IMR-90 (cell line): ENCODE data around the gene MAT2A. TPM values are rescaled to one million over a fixed set of nuclear protein-coding genes. Genes with fewer than 3 reads are reported as not detected.

Source experiments
- ATAC-seq: fragments of 200-7000 bp; cut with Tn5 transposase; 2 replicates; pipeline ENCODE4 v1.9.1; 2020; ENCODE audit warnings: low read depth, mild to moderate bottlenecking, moderate library complexity
- BruUV-seq: library from RNA; stranded (reverse); fragments of 400-500 nt; replicated peaks from 2 replicates; lab custom pipeline; 2021; lab: Mats Ljungman, UMichigan
- CTCF ChIA-PET: fragments of 300-600 bp; formaldehyde crosslinking; extraction: SDS; loops from one replicate; lab custom pipeline; 2021; ENCODE audit warnings: antibody characterized with exemption; lab: Yijun Ruan, JAX
- POLR2A ChIA-PET: fragments of 300-600 bp; sonication (Branson Sonifier 250); formaldehyde crosslinking; loops from one replicate; lab custom pipeline; 2022; ENCODE audit warnings: antibody characterized with exemption; ENCODE audit not compliant: unreplicated experiment; lab: Charles Lee
- DNase-seq: peaks from one replicate; pipeline ENCODE4 v3.0.0; 2013
- H2AFZ ChIP-seq: replicated peaks from 2 replicates; pipeline ENCODE3; 2013; ENCODE audit warnings: low read length, mild to moderate bottlenecking; ENCODE audit not compliant: poor library complexity
- H2AK5ac ChIP-seq: 2 replicates; pipeline ENCODE4 v1.6.1; 2013; ENCODE audit warnings: low read depth, low read length, inconsistent platforms
- H2AK9ac ChIP-seq: replicated peaks from 2 replicates; pipeline ENCODE3; 2013; ENCODE audit warnings: mild to moderate bottlenecking, low read depth, low read length, moderate library complexity; ENCODE audit not compliant: poor library complexity
- H2BK120ac ChIP-seq: 2 replicates; pipeline ENCODE4 v1.6.1; 2013; ENCODE audit warnings: low read depth, low read length, inconsistent platforms
- H2BK15ac ChIP-seq: 3 replicates; pipeline ENCODE4 v1.6.1; 2013; ENCODE audit warnings: low read depth, low read length, inconsistent platforms
- H2BK20ac ChIP-seq: 2 replicates; pipeline ENCODE4 v1.6.1; 2013; ENCODE audit warnings: low read depth, mild to moderate bottlenecking, inconsistent platforms, low read length, moderate library complexity
- H2BK5ac ChIP-seq: 2 replicates; pipeline ENCODE4 v1.6.1; 2013; ENCODE audit warnings: mild to moderate bottlenecking, low read depth, low read length, inconsistent platforms; ENCODE audit not compliant: poor library complexity, severe bottlenecking
- H3K14ac ChIP-seq: replicated peaks from 2 replicates; pipeline ENCODE4 v1.6.1; 2013; ENCODE audit warnings: low read depth, low read length, inconsistent platforms
- H3K18ac ChIP-seq: 2 replicates; pipeline ENCODE4 v1.6.1; 2013; ENCODE audit warnings: low read depth, low read length, control low read depth
- H3K23ac ChIP-seq: 2 replicates; pipeline ENCODE4 v1.6.1; 2013; ENCODE audit warnings: low read depth, low read length, inconsistent platforms
- H3K27ac ChIP-seq: 2 replicates; pipeline ENCODE4 v1.5.1; 2013; ENCODE audit warnings: mild to moderate bottlenecking, control low read depth, low read length; ENCODE audit not compliant: insufficient read depth
- H3K27me3 ChIP-seq: 2 replicates; pipeline ENCODE4 v1.6.1; 2013; ENCODE audit warnings: low read length; ENCODE audit not compliant: control insufficient read depth, insufficient read depth
- H3K36me3 ChIP-seq: 2 replicates; pipeline ENCODE4 v1.6.1; 2013; ENCODE audit warnings: low read length, mixed read lengths; ENCODE audit not compliant: control insufficient read depth, insufficient read depth
- H3K4ac ChIP-seq: 2 replicates; pipeline ENCODE4 v1.6.1; 2013; ENCODE audit warnings: low read depth, low read length, inconsistent platforms
- H3K4me1 ChIP-seq: 2 replicates; pipeline ENCODE4 v1.6.1; 2013; ENCODE audit warnings: low read length, mixed read lengths; ENCODE audit not compliant: control insufficient read depth, insufficient read depth
- H3K4me2 ChIP-seq: 2 replicates; pipeline ENCODE4 v1.6.1; 2013; ENCODE audit warnings: low read depth, mild to moderate bottlenecking, control low read depth, low read length, moderate library complexity
- H3K4me3 ChIP-seq: 2 replicates; pipeline ENCODE4 v1.5.1; 2013; ENCODE audit warnings: low read depth, mild to moderate bottlenecking, control low read depth, low read length, moderate library complexity; ENCODE audit not compliant: insufficient read depth
- H3K56ac ChIP-seq: 2 replicates; pipeline ENCODE4 v1.6.1; 2013; ENCODE audit warnings: low read length, inconsistent platforms; ENCODE audit not compliant: insufficient read depth; ENCODE audit errors: extremely low read depth
- H3K79me1 ChIP-seq, 2 experiments: 2 replicates each; pipeline ENCODE4 v1.6.1; 2013; ENCODE audit warnings: low read length in 2 of 2, inconsistent platforms in 1 of 2, low read depth in 1 of 2
- H3K9ac ChIP-seq: 2 replicates; pipeline ENCODE4 v1.6.1; 2013; ENCODE audit warnings: low read depth, low read length, control low read depth
- H3K9me1 ChIP-seq: 2 replicates; pipeline ENCODE4 v1.6.1; 2013; ENCODE audit warnings: low read length, inconsistent platforms; ENCODE audit not compliant: insufficient read depth
- H3K9me3 ChIP-seq: 2 replicates; pipeline ENCODE4 v1.6.1; 2013; ENCODE audit warnings: low read length; ENCODE audit not compliant: control insufficient read depth, insufficient read depth
- H4K20me1 ChIP-seq: 2 replicates; pipeline ENCODE4 v1.6.1; 2013; ENCODE audit warnings: low read length, inconsistent platforms; ENCODE audit not compliant: insufficient read depth
- H4K5ac ChIP-seq: 2 replicates; pipeline ENCODE4 v1.6.1; 2013; ENCODE audit warnings: mild to moderate bottlenecking, low read depth, low read length, control low read depth
- H4K8ac ChIP-seq, 2 experiments: 2 replicates each; pipeline ENCODE4 v1.6.1; 2013; ENCODE audit warnings: low read depth in 2 of 2, low read length in 2 of 2, control low read depth in 1 of 2, inconsistent platforms in 1 of 2
- H4K91ac ChIP-seq: 2 replicates; pipeline ENCODE4 v1.6.1; 2013; ENCODE audit warnings: low read depth, low read length, inconsistent platforms; ENCODE audit not compliant: insufficient read depth
- BHLHE40 ChIP-seq: fragments of 150-350 bp; IDR thresholded peaks from 2 replicates; pipeline ENCODE4 v1.6.1; 2016; ENCODE audit warnings: mild to moderate bottlenecking, low read depth, low read length
- CEBPB ChIP-seq: IDR thresholded peaks from 2 replicates; pipeline ENCODE4 v1.6.1; 2012; ENCODE audit warnings: low read depth, low read length, improper control_type of control experiment
- CHD1 ChIP-seq: IDR thresholded peaks from 2 replicates; pipeline ENCODE4 v1.6.1; 2012; ENCODE audit warnings: low read depth, low read length, improper control_type of control experiment
- ELK1 ChIP-seq: fragments of 150-350 bp; IDR thresholded peaks from 2 replicates; pipeline ENCODE4 v1.6.1; 2016; ENCODE audit warnings: low read depth, mild to moderate bottlenecking, low read length, moderate library complexity, borderline replicate concordance
- FOS ChIP-seq: fragments of 150-350 bp; IDR thresholded peaks from 2 replicates; pipeline ENCODE4 v1.6.1; 2016; ENCODE audit warnings: low read depth, low read length
- MAFK ChIP-seq: IDR thresholded peaks from 2 replicates; pipeline ENCODE4 v1.6.1; 2012; ENCODE audit warnings: low read depth, low read length, improper control_type of control experiment
- MAZ ChIP-seq: IDR thresholded peaks from 2 replicates; pipeline ENCODE4 v1.6.1; 2012; ENCODE audit warnings: low read depth, mild to moderate bottlenecking, low read length, improper control_type of control experiment, moderate library complexity, borderline replicate concordance
- MXI1 ChIP-seq: IDR thresholded peaks from 2 replicates; pipeline ENCODE4 v1.6.1; 2012; ENCODE audit warnings: low read depth, mild to moderate bottlenecking, low read length, moderate library complexity, borderline replicate concordance
- NFE2L2 ChIP-seq: fragments of 150-350 bp; IDR thresholded peaks from 2 replicates; pipeline ENCODE4 v1.6.1; 2016; ENCODE audit warnings: low read depth, mild to moderate bottlenecking, low read length
- POLR2A ChIP-seq: IDR thresholded peaks from 2 replicates; pipeline ENCODE4 v1.6.1; 2012; ENCODE audit warnings: mild to moderate bottlenecking, low read depth, low read length
- RAD21 ChIP-seq: IDR thresholded peaks from 2 replicates; pipeline ENCODE4 v1.6.1; 2012; ENCODE audit warnings: low read length, improper control_type of control experiment
- RCOR1 ChIP-seq: IDR thresholded peaks from 2 replicates; pipeline ENCODE4 v1.6.1; 2012; ENCODE audit warnings: mild to moderate bottlenecking, low read length, improper control_type of control experiment; ENCODE audit not compliant: insufficient replicate concordance
- RFX5 ChIP-seq: IDR thresholded peaks from 2 replicates; pipeline ENCODE4 v1.8.0; 2012; ENCODE audit warnings: low read depth, mild to moderate bottlenecking, low read length, moderate library complexity
- SMC3 ChIP-seq: fragments of 150-350 bp; IDR thresholded peaks from 2 replicates; pipeline ENCODE4 v1.6.1; 2016; ENCODE audit warnings: low read depth, mild to moderate bottlenecking, antibody characterized with exemption, low read length, moderate library complexity
- WGBS, 2 experiments: methylation state at CpG; one replicate each; pipeline versions ENCODE4 v1.1.5 to v1.1.7; 2013; ENCODE audit warnings: missing lambda C conversion rate in 2 of 2; ENCODE audit not compliant: insufficient read length in 1 of 2; ENCODE audit errors: extremely low coverage in 2 of 2; 5-methylcytosine and 5-hydroxymethylcytosine counted together
- dilution Hi-C: fragments of 300-500 bp; cut with HindIII; formaldehyde crosslinking; loops from one replicate; pipeline ENCODE4 v1.14.3; 2018; ENCODE audit warnings: low sequenced_read_pairs; ENCODE audit not compliant: unreplicated experiment
- in situ Hi-C: fragments of 300-500 bp; cut with MboI; formaldehyde crosslinking; loops from 3 replicates; pipeline ENCODE4 v1.14.3; 2019; ENCODE audit warnings: low sequenced_read_pairs, inconsistent platforms, mixed read lengths
- intact Hi-C: fragments of 100-400 bp; cut with micrococcal nuclease; formaldehyde crosslinking; loops from 2 replicates; pipeline ENCODE4 v1.10.0; 2022
- polyA plus RNA-seq, 3 experiments: library from polyadenylated mRNA; depleted of rRNA; stranded (reverse); fragments of >200 nt; gene quantifications; 2 replicates each; pipeline ENCODE4 v1.2.3, GENCODE V29; 2012; ENCODE audit warnings: low replicate concordance in 1 of 3
- total RNA-seq: library from RNA; depleted of rRNA; stranded (reverse); fragments of >200 nt; gene quantifications from 2 replicates; pipeline ENCODE4 v1.2.3, GENCODE V29; 2012
- TF ChIP-seq, protein P1 (sequence below): conservative IDR thresholded peaks from 2 replicates; pipeline ENCODE4 v1.5.1; 2012; ENCODE audit warnings: mild to moderate bottlenecking, low read depth, low read length, improper control_type of control experiment
- TF ChIP-seq, protein P2 (sequence below): fragments of 150-350 bp; IDR thresholded peaks from 2 replicates; pipeline ENCODE4 v1.6.1; 2017; ENCODE audit warnings: mild to moderate bottlenecking, antibody characterized with exemption, low read length, low read depth

Gene MAT2A
- total and polyA plus RNA-seq, 2 of the 4 experiments (the other 2 are of a cell fraction), result 94.1 to 223 TPM

DNA sequence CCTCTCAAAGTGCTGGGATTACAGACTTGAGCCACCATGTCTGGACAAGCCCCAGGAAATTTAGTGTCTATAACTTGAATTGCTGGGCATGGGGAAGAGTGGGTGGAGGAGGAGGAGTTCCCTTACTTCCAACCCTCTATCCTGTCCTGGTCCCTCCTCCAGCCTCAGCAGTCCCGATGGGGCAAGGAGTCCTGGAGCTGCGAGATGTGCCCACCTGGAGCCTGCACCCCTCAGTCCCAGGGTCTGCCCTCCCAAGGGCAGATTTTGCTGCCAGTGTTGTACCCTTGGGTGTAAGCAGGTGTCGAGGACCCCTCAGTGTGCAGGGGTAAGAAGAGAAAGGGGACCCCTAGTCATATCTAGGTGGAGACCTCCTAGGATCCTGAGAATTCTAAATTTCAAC is 41.2 kb downstream of the MAT2A start:
- POLR2A ChIA-PET, result no interaction called here
- no peak overlapping the region for H3K4me2 ChIP-seq

More for the DNA sequence above, 41.2 kb downstream of the MAT2A start:
- in situ Hi-C loops, result no loop called here
- Histone ChIP-seq H2BK5ac (no peak overlapping the region), H2BK15ac (no peak overlapping the region), H4K91ac (no peak overlapping the region), H3K9me3 (no peaks in the 10 kb centered on the region), H3K36me3 (no peaks in the 10 kb centered on the region), H4K5ac (no peak overlapping the region), H3K9ac (no peak overlapping the region), H2AFZ (no peak overlapping the region), H3K79me1 (peaks cover 0 to 12% of the 10 kb centered on the region in 2 experiments; a peak in 2 of 4 replicates), H2BK20ac (no peak overlapping the region), H3K4me3 (no peak overlapping the region), H4K8ac (no peak overlapping the region), H3K4ac (no peak overlapping the region), H3K9me1 (peaks cover 14% of the 10 kb centered on the region), H3K14ac (no peak overlapping the region), H3K56ac (no peak overlapping the region), H2AK5ac (no peak overlapping the region), H2AK9ac (no peak overlapping the region), H2BK120ac (no peak overlapping the region), H3K23ac (no peak overlapping the region), H4K20me1 (no peaks in the 10 kb centered on the region), H3K18ac (no peak overlapping the region), H3K27me3 (no peaks in the 10 kb centered on the region), H3K4me1 (peaks cover 29% of the 10 kb centered on the region), H3K27ac (no peak overlapping the region)
- intact Hi-C loops, result no loop called here
- TF ChIP-seq POLR2A (no peak), ELK1 (no peak), FOS (no peak), NFE2L2 (no peak), BHLHE40 (no peak), CEBPB (no peak), MAFK (no peak), MXI1 (no peak), RCOR1 (no peak), RAD21 (no peak), RFX5 (no peak), SMC3 (no peak), CHD1 (no peak), MAZ (no peak)
- TF ChIP-seq, protein P1, sequence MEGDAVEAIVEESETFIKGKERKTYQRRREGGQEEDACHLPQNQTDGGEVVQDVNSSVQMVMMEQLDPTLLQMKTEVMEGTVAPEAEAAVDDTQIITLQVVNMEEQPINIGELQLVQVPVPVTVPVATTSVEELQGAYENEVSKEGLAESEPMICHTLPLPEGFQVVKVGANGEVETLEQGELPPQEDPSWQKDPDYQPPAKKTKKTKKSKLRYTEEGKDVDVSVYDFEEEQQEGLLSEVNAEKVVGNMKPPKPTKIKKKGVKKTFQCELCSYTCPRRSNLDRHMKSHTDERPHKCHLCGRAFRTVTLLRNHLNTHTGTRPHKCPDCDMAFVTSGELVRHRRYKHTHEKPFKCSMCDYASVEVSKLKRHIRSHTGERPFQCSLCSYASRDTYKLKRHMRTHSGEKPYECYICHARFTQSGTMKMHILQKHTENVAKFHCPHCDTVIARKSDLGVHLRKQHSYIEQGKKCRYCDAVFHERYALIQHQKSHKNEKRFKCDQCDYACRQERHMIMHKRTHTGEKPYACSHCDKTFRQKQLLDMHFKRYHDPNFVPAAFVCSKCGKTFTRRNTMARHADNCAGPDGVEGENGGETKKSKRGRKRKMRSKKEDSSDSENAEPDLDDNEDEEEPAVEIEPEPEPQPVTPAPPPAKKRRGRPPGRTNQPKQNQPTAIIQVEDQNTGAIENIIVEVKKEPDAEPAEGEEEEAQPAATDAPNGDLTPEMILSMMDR, result no peak
- TF ChIP-seq, protein P2, sequence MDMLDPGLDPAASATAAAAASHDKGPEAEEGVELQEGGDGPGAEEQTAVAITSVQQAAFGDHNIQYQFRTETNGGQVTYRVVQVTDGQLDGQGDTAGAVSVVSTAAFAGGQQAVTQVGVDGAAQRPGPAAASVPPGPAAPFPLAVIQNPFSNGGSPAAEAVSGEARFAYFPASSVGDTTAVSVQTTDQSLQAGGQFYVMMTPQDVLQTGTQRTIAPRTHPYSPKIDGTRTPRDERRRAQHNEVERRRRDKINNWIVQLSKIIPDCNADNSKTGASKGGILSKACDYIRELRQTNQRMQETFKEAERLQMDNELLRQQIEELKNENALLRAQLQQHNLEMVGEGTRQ, result no peak
- dilution Hi-C loops, result no loop called here
- no peak for ATAC-seq
- no peak for DNase-seq
- CTCF ChIA-PET, result no interaction called here
- no CpG with 5 or more reads among the region's 3 CpGs for whole genome bisulfite sequencing, 2 experiments
- no TSS peak for BruUV-seq
